Loucy (cell line): ENCODE measurements around the gene OR10G8.

Source experiments
- H2AFZ ChIP-seq: fragments of 200-600 bp; sonication (generic); 2 replicates; pipeline ENCODE4 v1.6.0; 2016; ENCODE audit warnings: antibody characterized with exemption, mild to moderate bottlenecking, low read length, moderate library complexity
- H3F3A ChIP-seq: fragments of 200-600 bp; 2 replicates; pipeline ENCODE4 v1.6.0; 2016; ENCODE audit warnings: antibody characterized with exemption, low read depth, mild to moderate bottlenecking
- H3K27me3 ChIP-seq: fragments of 200-600 bp; sonication (generic); 2 replicates; pipeline ENCODE4 v1.6.1; 2014; ENCODE audit warnings: low read length, mild to moderate bottlenecking; ENCODE audit not compliant: insufficient read depth, poor library complexity, severe bottlenecking
- H3K36me3 ChIP-seq: fragments of 200-600 bp; sonication (generic); 2 replicates; pipeline ENCODE4 v1.6.1; 2016; ENCODE audit warnings: low read length; ENCODE audit not compliant: insufficient read depth
- H3K4me1 ChIP-seq: fragments of 200-600 bp; sonication (generic); 2 replicates; pipeline ENCODE4 v1.5.1; 2014; ENCODE audit warnings: low read length, mild to moderate bottlenecking; ENCODE audit not compliant: insufficient read depth, poor library complexity, severe bottlenecking
- H3K4me2 ChIP-seq: fragments of 200-600 bp; sonication (generic); 2 replicates; pipeline ENCODE4 v1.6.0; 2014; ENCODE audit warnings: antibody characterized with exemption, low read length, low read depth, mild to moderate bottlenecking; ENCODE audit not compliant: poor library complexity, severe bottlenecking
- H3K4me3 ChIP-seq: fragments of 200-600 bp; sonication (generic); 2 replicates; pipeline ENCODE4 v1.5.1; 2014; ENCODE audit warnings: low read length, mild to moderate bottlenecking, mixed read lengths; ENCODE audit not compliant: poor library complexity, severe bottlenecking
- H3K79me2 ChIP-seq: fragments of 200-600 bp; sonication (generic); 2 replicates; pipeline ENCODE4 v1.6.1; 2014; ENCODE audit warnings: low read length; ENCODE audit not compliant: insufficient read depth
- H3K9ac ChIP-seq: fragments of 200-600 bp; sonication (generic); 2 replicates; pipeline ENCODE4 v1.6.0; 2014; ENCODE audit warnings: mild to moderate bottlenecking, low read depth, low read length, moderate library complexity; ENCODE audit not compliant: poor library complexity, severe bottlenecking
- H3K9me2 ChIP-seq: fragments of 200-600 bp; sonication (generic); replicated peaks from 2 replicates; pipeline ENCODE4 v1.6.1; 2016; ENCODE audit warnings: low read depth, low read length, mixed read lengths
- H3K9me3 ChIP-seq: fragments of 200-600 bp; sonication (generic); 2 replicates; pipeline ENCODE4 v1.6.1; 2014; ENCODE audit warnings: mild to moderate bottlenecking, antibody characterized with exemption, low read length, low read depth; ENCODE audit not compliant: insufficient read depth
- H4K20me1 ChIP-seq: fragments of 200-600 bp; sonication (generic); 2 replicates; pipeline ENCODE4 v1.6.0; 2014; ENCODE audit warnings: antibody characterized with exemption, low read length, mild to moderate bottlenecking; ENCODE audit not compliant: insufficient read depth, poor library complexity, severe bottlenecking
- EZH2phosphoT487 ChIP-seq: fragments of 200-600 bp; IDR thresholded peaks from 2 replicates; pipeline ENCODE4 v1.6.1; 2018; ENCODE audit warnings: antibody characterized with exemption, mild to moderate bottlenecking, moderate library complexity, borderline replicate concordance
- TF ChIP-seq, protein P1 (sequence below): fragments of 200-600 bp; sonication (generic); conservative IDR thresholded peaks from 2 replicates; pipeline ENCODE4 v1.5.1; 2014; ENCODE audit warnings: mild to moderate bottlenecking, antibody characterized with exemption, low read length

The OR10G8 gene

DNA sequence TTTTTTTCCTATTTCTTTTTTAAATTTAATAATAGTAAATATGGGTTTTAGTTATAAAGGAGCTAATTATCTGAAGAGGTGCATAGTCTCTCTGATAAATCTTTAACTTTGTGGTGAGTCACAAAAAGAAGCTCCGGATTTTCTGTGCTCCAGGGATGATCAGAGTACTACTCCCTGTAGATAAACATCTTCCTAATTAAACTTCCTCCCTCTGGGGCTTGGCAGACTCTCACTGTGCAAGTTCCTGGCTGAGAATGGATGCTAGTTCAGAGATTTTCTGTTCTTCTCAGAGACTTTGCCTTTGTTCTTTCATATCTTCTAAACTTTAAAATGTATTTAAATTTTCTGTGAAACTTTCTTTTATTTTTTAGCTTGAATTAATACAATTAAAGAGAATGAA is 14.7 kb downstream of the OR10G8 start, which contains the start of gene OR10G7:
Gene OR10G7, minus strand, starts transcription at position 72 of the 400 bp plus-strand sequence. CDS start 2,324 bp downstream, outside the sequence.
- Histone ChIP-seq H3K9me3 (no peaks in the 10 kb centered on the region), H4K20me1 (no peaks in the 10 kb centered on the region), H3K4me1 (no peaks in the 10 kb centered on the region), H3K4me3 (no peak within 1 kb of the TSS), H3K4me2 (no peak within 1 kb of the TSS), H2AFZ (no peak within 1 kb of the TSS), H3F3A (no peaks in the 10 kb centered on the region), H3K36me3 (no peaks in the 10 kb centered on the region), H3K79me2 (no peaks in the 10 kb centered on the region), H3K9ac (no peak within 1 kb of the TSS), H3K9me2 (no peaks in the 10 kb centered on the region), H3K27me3 (no peaks in the 10 kb centered on the region)
- TF ChIP-seq EZH2phosphoT487: no peak
- TF ChIP-seq, protein P1, sequence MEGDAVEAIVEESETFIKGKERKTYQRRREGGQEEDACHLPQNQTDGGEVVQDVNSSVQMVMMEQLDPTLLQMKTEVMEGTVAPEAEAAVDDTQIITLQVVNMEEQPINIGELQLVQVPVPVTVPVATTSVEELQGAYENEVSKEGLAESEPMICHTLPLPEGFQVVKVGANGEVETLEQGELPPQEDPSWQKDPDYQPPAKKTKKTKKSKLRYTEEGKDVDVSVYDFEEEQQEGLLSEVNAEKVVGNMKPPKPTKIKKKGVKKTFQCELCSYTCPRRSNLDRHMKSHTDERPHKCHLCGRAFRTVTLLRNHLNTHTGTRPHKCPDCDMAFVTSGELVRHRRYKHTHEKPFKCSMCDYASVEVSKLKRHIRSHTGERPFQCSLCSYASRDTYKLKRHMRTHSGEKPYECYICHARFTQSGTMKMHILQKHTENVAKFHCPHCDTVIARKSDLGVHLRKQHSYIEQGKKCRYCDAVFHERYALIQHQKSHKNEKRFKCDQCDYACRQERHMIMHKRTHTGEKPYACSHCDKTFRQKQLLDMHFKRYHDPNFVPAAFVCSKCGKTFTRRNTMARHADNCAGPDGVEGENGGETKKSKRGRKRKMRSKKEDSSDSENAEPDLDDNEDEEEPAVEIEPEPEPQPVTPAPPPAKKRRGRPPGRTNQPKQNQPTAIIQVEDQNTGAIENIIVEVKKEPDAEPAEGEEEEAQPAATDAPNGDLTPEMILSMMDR: no peak

DNA sequence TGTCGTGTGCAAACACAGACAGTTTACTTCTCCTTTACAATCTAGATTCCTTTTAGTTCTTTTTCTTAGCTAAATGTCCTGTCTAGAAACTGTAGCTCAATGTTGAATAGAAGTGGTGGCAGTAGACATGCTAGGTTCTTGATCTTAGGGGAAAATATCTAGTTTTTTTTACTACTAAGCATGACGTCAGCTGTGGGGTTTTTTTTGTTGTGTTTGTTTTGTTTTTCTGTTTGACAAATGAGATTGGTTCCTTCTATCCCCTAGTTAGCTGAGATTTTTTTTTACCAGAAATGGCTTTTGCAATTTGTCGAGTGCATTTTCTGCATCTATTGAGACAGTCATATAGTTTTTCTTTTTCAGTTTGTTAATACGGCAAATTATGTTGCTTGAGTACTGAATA is 16.8 kb downstream of the OR10G8 start:
- H3K9me3 ChIP-seq: no peaks in the 10 kb centered on the region
- no peak overlapping the region for H3K4me2 ChIP-seq
- TF ChIP-seq, protein P1: no peak
- no peaks in the 10 kb centered on the region for H3F3A ChIP-seq
- H3K36me3 ChIP-seq: no peaks in the 10 kb centered on the region
- no peaks in the 10 kb centered on the region for H3K27me3 ChIP-seq
- H3K4me3 ChIP-seq: no peak overlapping the region
- H3K79me2 ChIP-seq: no peaks in the 10 kb centered on the region
- no peaks in the 10 kb centered on the region for H4K20me1 ChIP-seq
- no peak overlapping the region for H2AFZ ChIP-seq
- no peaks in the 10 kb centered on the region for H3K4me1 ChIP-seq
- H3K9me2 ChIP-seq: no peaks in the 10 kb centered on the region
- no peak overlapping the region for H3K9ac ChIP-seq

DNA sequence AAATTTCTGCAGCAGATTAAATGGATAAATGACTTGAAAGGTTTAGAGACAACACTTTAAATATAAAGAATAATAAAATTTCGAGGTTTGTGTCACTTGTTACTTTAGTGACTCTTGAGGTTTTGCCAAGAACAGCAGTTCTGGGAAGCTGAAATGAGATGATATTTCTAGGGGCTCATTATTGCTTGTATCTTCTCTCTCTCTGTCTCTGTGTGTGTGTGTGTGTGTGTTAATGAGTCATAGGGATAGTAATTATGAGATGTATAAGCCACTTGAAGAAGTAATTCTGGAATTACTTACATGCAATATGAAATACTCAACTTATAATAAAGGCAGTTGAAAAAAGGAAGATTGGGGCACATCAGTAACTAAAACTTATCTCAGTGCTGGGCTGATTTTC is 24.1 kb downstream of the OR10G8 start:
- H3K79me2 ChIP-seq: no peaks in the 10 kb centered on the region
- no peak overlapping the region for H3K4me2 ChIP-seq
- no peaks in the 10 kb centered on the region for H3F3A ChIP-seq
- no peaks in the 10 kb centered on the region for H3K27me3 ChIP-seq
- H2AFZ ChIP-seq: no peak overlapping the region
- H3K36me3 ChIP-seq: no peaks in the 10 kb centered on the region
- no peak overlapping the region for H3K4me3 ChIP-seq
- H3K9ac ChIP-seq: no peak overlapping the region
- no peaks in the 10 kb centered on the region for H3K9me3 ChIP-seq
- no peaks in the 10 kb centered on the region for H4K20me1 ChIP-seq
- H3K9me2 ChIP-seq: no peaks in the 10 kb centered on the region
- H3K4me1 ChIP-seq: no peaks in the 10 kb centered on the region
- TF ChIP-seq, protein P1: no peak
- no peak for TF ChIP-seq EZH2phosphoT487
